IMR-90 (cell line): ENCODE results near the gene RABGAP1. TPM values are rescaled to one million over a fixed set of nuclear protein-coding genes. Genes with fewer than 3 reads are reported as not detected.

ENCODE experiments used
- ATAC-seq: fragments of 200-7000 bp; cut with Tn5 transposase; 2 replicates; pipeline ENCODE4 v1.9.1; 2020; ENCODE audit warnings: low read depth, mild to moderate bottlenecking, moderate library complexity
- BruUV-seq: library from RNA; stranded (reverse); fragments of 400-500 nt; replicated peaks from 2 replicates; lab custom pipeline; 2021; lab: Mats Ljungman, UMichigan
- CTCF ChIA-PET: fragments of 300-600 bp; formaldehyde crosslinking; extraction: SDS; loops from one replicate; lab custom pipeline; 2021; ENCODE audit warnings: antibody characterized with exemption; lab: Yijun Ruan, JAX
- POLR2A ChIA-PET: fragments of 300-600 bp; sonication (Branson Sonifier 250); formaldehyde crosslinking; loops from one replicate; lab custom pipeline; 2022; ENCODE audit warnings: antibody characterized with exemption; ENCODE audit not compliant: unreplicated experiment; lab: Charles Lee
- DNase-seq: peaks from one replicate; pipeline ENCODE4 v3.0.0; 2013
- H2AFZ ChIP-seq: replicated peaks from 2 replicates; pipeline ENCODE3; 2013; ENCODE audit warnings: low read length, mild to moderate bottlenecking; ENCODE audit not compliant: poor library complexity
- H2AK5ac ChIP-seq: 2 replicates; pipeline ENCODE4 v1.6.1; 2013; ENCODE audit warnings: low read depth, low read length, inconsistent platforms
- H2AK9ac ChIP-seq: replicated peaks from 2 replicates; pipeline ENCODE3; 2013; ENCODE audit warnings: mild to moderate bottlenecking, low read depth, low read length, moderate library complexity; ENCODE audit not compliant: poor library complexity
- H2BK120ac ChIP-seq: 2 replicates; pipeline ENCODE4 v1.6.1; 2013; ENCODE audit warnings: low read depth, low read length, inconsistent platforms
- H2BK15ac ChIP-seq: 3 replicates; pipeline ENCODE4 v1.6.1; 2013; ENCODE audit warnings: low read depth, low read length, inconsistent platforms
- H2BK20ac ChIP-seq: 2 replicates; pipeline ENCODE4 v1.6.1; 2013; ENCODE audit warnings: low read depth, mild to moderate bottlenecking, inconsistent platforms, low read length, moderate library complexity
- H2BK5ac ChIP-seq: 2 replicates; pipeline ENCODE4 v1.6.1; 2013; ENCODE audit warnings: mild to moderate bottlenecking, low read depth, low read length, inconsistent platforms; ENCODE audit not compliant: poor library complexity, severe bottlenecking
- H3K14ac ChIP-seq: replicated peaks from 2 replicates; pipeline ENCODE4 v1.6.1; 2013; ENCODE audit warnings: low read depth, low read length, inconsistent platforms
- H3K18ac ChIP-seq: 2 replicates; pipeline ENCODE4 v1.6.1; 2013; ENCODE audit warnings: low read depth, low read length, control low read depth
- H3K23ac ChIP-seq: 2 replicates; pipeline ENCODE4 v1.6.1; 2013; ENCODE audit warnings: low read depth, low read length, inconsistent platforms
- H3K27ac ChIP-seq: 2 replicates; pipeline ENCODE4 v1.5.1; 2013; ENCODE audit warnings: mild to moderate bottlenecking, control low read depth, low read length; ENCODE audit not compliant: insufficient read depth
- H3K27me3 ChIP-seq: 2 replicates; pipeline ENCODE4 v1.6.1; 2013; ENCODE audit warnings: low read length; ENCODE audit not compliant: control insufficient read depth, insufficient read depth
- H3K36me3 ChIP-seq: 2 replicates; pipeline ENCODE4 v1.6.1; 2013; ENCODE audit warnings: low read length, mixed read lengths; ENCODE audit not compliant: control insufficient read depth, insufficient read depth
- H3K4ac ChIP-seq: 2 replicates; pipeline ENCODE4 v1.6.1; 2013; ENCODE audit warnings: low read depth, low read length, inconsistent platforms
- H3K4me1 ChIP-seq: 2 replicates; pipeline ENCODE4 v1.6.1; 2013; ENCODE audit warnings: low read length, mixed read lengths; ENCODE audit not compliant: control insufficient read depth, insufficient read depth
- H3K4me2 ChIP-seq: 2 replicates; pipeline ENCODE4 v1.6.1; 2013; ENCODE audit warnings: low read depth, mild to moderate bottlenecking, control low read depth, low read length, moderate library complexity
- H3K4me3 ChIP-seq: 2 replicates; pipeline ENCODE4 v1.5.1; 2013; ENCODE audit warnings: low read depth, mild to moderate bottlenecking, control low read depth, low read length, moderate library complexity; ENCODE audit not compliant: insufficient read depth
- H3K56ac ChIP-seq: 2 replicates; pipeline ENCODE4 v1.6.1; 2013; ENCODE audit warnings: low read length, inconsistent platforms; ENCODE audit not compliant: insufficient read depth; ENCODE audit errors: extremely low read depth
- H3K79me1 ChIP-seq, 2 experiments: 2 replicates each; pipeline ENCODE4 v1.6.1; 2013; ENCODE audit warnings: low read length in 2 of 2, inconsistent platforms in 1 of 2, low read depth in 1 of 2
- H3K9ac ChIP-seq: 2 replicates; pipeline ENCODE4 v1.6.1; 2013; ENCODE audit warnings: low read depth, low read length, control low read depth
- H3K9me1 ChIP-seq: 2 replicates; pipeline ENCODE4 v1.6.1; 2013; ENCODE audit warnings: low read length, inconsistent platforms; ENCODE audit not compliant: insufficient read depth
- H3K9me3 ChIP-seq: 2 replicates; pipeline ENCODE4 v1.6.1; 2013; ENCODE audit warnings: low read length; ENCODE audit not compliant: control insufficient read depth, insufficient read depth
- H4K20me1 ChIP-seq: 2 replicates; pipeline ENCODE4 v1.6.1; 2013; ENCODE audit warnings: low read length, inconsistent platforms; ENCODE audit not compliant: insufficient read depth
- H4K5ac ChIP-seq: 2 replicates; pipeline ENCODE4 v1.6.1; 2013; ENCODE audit warnings: mild to moderate bottlenecking, low read depth, low read length, control low read depth
- H4K8ac ChIP-seq, 2 experiments: 2 replicates each; pipeline ENCODE4 v1.6.1; 2013; ENCODE audit warnings: low read depth in 2 of 2, low read length in 2 of 2, control low read depth in 1 of 2, inconsistent platforms in 1 of 2
- H4K91ac ChIP-seq: 2 replicates; pipeline ENCODE4 v1.6.1; 2013; ENCODE audit warnings: low read depth, low read length, inconsistent platforms; ENCODE audit not compliant: insufficient read depth
- BHLHE40 ChIP-seq: fragments of 150-350 bp; IDR thresholded peaks from 2 replicates; pipeline ENCODE4 v1.6.1; 2016; ENCODE audit warnings: mild to moderate bottlenecking, low read depth, low read length
- CEBPB ChIP-seq: IDR thresholded peaks from 2 replicates; pipeline ENCODE4 v1.6.1; 2012; ENCODE audit warnings: low read depth, low read length, improper control_type of control experiment
- FOS ChIP-seq: fragments of 150-350 bp; IDR thresholded peaks from 2 replicates; pipeline ENCODE4 v1.6.1; 2016; ENCODE audit warnings: low read depth, low read length
- MAZ ChIP-seq: IDR thresholded peaks from 2 replicates; pipeline ENCODE4 v1.6.1; 2012; ENCODE audit warnings: low read depth, mild to moderate bottlenecking, low read length, improper control_type of control experiment, moderate library complexity, borderline replicate concordance
- NFE2L2 ChIP-seq: fragments of 150-350 bp; IDR thresholded peaks from 2 replicates; pipeline ENCODE4 v1.6.1; 2016; ENCODE audit warnings: low read depth, mild to moderate bottlenecking, low read length
- POLR2A ChIP-seq: IDR thresholded peaks from 2 replicates; pipeline ENCODE4 v1.6.1; 2012; ENCODE audit warnings: mild to moderate bottlenecking, low read depth, low read length
- SMC3 ChIP-seq: fragments of 150-350 bp; IDR thresholded peaks from 2 replicates; pipeline ENCODE4 v1.6.1; 2016; ENCODE audit warnings: low read depth, mild to moderate bottlenecking, antibody characterized with exemption, low read length, moderate library complexity
- WGBS, 2 experiments: methylation state at CpG; one replicate each; pipeline versions ENCODE4 v1.1.5 to v1.1.7; 2013; ENCODE audit warnings: missing lambda C conversion rate in 2 of 2; ENCODE audit not compliant: insufficient read length in 1 of 2; ENCODE audit errors: extremely low coverage in 2 of 2; 5-methylcytosine and 5-hydroxymethylcytosine counted together
- dilution Hi-C: fragments of 300-500 bp; cut with HindIII; formaldehyde crosslinking; loops from one replicate; pipeline ENCODE4 v1.14.3; 2018; ENCODE audit warnings: low sequenced_read_pairs; ENCODE audit not compliant: unreplicated experiment
- in situ Hi-C: fragments of 300-500 bp; cut with MboI; formaldehyde crosslinking; loops from 3 replicates; pipeline ENCODE4 v1.14.3; 2019; ENCODE audit warnings: low sequenced_read_pairs, inconsistent platforms, mixed read lengths
- intact Hi-C: fragments of 100-400 bp; cut with micrococcal nuclease; formaldehyde crosslinking; loops from 2 replicates; pipeline ENCODE4 v1.10.0; 2022
- polyA plus RNA-seq, 3 experiments: library from polyadenylated mRNA; depleted of rRNA; stranded (reverse); fragments of >200 nt; gene quantifications; 2 replicates each; pipeline ENCODE4 v1.2.3, GENCODE V29; 2012; ENCODE audit warnings: low replicate concordance in 1 of 3
- total RNA-seq: library from RNA; depleted of rRNA; stranded (reverse); fragments of >200 nt; gene quantifications from 2 replicates; pipeline ENCODE4 v1.2.3, GENCODE V29; 2012
- TF ChIP-seq, protein P1 (sequence below): conservative IDR thresholded peaks from 2 replicates; pipeline ENCODE4 v1.5.1; 2012; ENCODE audit warnings: mild to moderate bottlenecking, low read depth, low read length, improper control_type of control experiment
- TF ChIP-seq, protein P2 (sequence below): fragments of 150-350 bp; IDR thresholded peaks from 2 replicates; pipeline ENCODE4 v1.6.1; 2017; ENCODE audit warnings: mild to moderate bottlenecking, antibody characterized with exemption, low read length, low read depth

The RABGAP1 gene
- total and polyA plus RNA-seq, 2 of the 4 experiments (the other 2 are of a cell fraction) = 20.0 to 53.9 TPM

DNA sequence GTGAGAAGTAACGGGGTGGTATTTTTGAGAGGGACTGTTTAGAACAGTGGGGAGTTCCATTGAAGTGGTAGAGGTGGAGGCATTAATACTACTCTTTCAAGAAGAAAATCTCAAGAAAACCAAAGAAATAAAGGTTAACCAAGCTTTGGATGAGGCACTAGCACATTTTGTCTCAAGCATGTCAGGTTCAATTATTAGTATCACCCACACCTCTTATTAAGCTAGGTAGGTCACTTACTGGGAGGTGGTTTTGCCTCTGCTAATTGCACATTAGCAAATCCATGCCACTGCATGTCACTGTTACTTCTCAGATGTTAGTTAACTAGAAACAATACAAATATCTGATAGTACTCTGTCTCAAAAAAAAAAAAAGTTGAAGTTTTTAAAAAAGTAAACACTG is 10.2 kb downstream of the RABGAP1 start:
- ChIA-PET CTCF (no interaction called here), POLR2A (no interaction called here)
- 100% methylated on average over 1 of the region's 1 CpG; no CpG with 5 or more reads in 1 of the 2 experiments for WGBS, 2 experiments
- no peak overlapping the region for H2BK5ac ChIP-seq
- H3K79me1 ChIP-seq = peaks cover 29 to 59% of the 10 kb centered on the region in 2 experiments
- no peak overlapping the region for H2BK120ac ChIP-seq
- H3K4me3 ChIP-seq = no peak overlapping the region
- no peak overlapping the region for H3K4ac ChIP-seq
- no peak overlapping the region for H4K8ac ChIP-seq
- no peak overlapping the region for H2AK5ac ChIP-seq
- no peak overlapping the region for H3K27ac ChIP-seq
- dilution Hi-C loops (no loop called here), in situ Hi-C loops (no loop called here), intact Hi-C loops (no loop called here)
- no peak overlapping the region for H3K56ac ChIP-seq
- H3K23ac ChIP-seq = no peak overlapping the region
- no peaks in the 10 kb centered on the region for H3K27me3 ChIP-seq
- no peak overlapping the region for H2AK9ac ChIP-seq
- no peak overlapping the region for H3K4me2 ChIP-seq
- TF ChIP-seq MAZ (no peak), SMC3 (no peak), NFE2L2 (no peak), CEBPB (no peak), FOS (no peak), POLR2A (no peak), BHLHE40 (no peak)
- TF ChIP-seq, protein P1, sequence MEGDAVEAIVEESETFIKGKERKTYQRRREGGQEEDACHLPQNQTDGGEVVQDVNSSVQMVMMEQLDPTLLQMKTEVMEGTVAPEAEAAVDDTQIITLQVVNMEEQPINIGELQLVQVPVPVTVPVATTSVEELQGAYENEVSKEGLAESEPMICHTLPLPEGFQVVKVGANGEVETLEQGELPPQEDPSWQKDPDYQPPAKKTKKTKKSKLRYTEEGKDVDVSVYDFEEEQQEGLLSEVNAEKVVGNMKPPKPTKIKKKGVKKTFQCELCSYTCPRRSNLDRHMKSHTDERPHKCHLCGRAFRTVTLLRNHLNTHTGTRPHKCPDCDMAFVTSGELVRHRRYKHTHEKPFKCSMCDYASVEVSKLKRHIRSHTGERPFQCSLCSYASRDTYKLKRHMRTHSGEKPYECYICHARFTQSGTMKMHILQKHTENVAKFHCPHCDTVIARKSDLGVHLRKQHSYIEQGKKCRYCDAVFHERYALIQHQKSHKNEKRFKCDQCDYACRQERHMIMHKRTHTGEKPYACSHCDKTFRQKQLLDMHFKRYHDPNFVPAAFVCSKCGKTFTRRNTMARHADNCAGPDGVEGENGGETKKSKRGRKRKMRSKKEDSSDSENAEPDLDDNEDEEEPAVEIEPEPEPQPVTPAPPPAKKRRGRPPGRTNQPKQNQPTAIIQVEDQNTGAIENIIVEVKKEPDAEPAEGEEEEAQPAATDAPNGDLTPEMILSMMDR = no peak
- TF ChIP-seq, protein P2, sequence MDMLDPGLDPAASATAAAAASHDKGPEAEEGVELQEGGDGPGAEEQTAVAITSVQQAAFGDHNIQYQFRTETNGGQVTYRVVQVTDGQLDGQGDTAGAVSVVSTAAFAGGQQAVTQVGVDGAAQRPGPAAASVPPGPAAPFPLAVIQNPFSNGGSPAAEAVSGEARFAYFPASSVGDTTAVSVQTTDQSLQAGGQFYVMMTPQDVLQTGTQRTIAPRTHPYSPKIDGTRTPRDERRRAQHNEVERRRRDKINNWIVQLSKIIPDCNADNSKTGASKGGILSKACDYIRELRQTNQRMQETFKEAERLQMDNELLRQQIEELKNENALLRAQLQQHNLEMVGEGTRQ = no peak
- H2AFZ ChIP-seq = no peak overlapping the region
- peaks cover 7% of the 10 kb centered on the region for H3K4me1 ChIP-seq
- no peak for ATAC-seq
- BruUV-seq = no TSS peak
- H3K9me1 ChIP-seq = no peaks in the 10 kb centered on the region
- H3K14ac ChIP-seq = no peak overlapping the region
- no peak overlapping the region for H2BK20ac ChIP-seq
- no peak for DNase-seq
- no peak overlapping the region for H3K18ac ChIP-seq
- peaks cover 34% of the 10 kb centered on the region for H4K20me1 ChIP-seq
- H2BK15ac ChIP-seq = no peak overlapping the region
- H3K9me3 ChIP-seq = no peaks in the 10 kb centered on the region
- H4K5ac ChIP-seq = no peak overlapping the region
- no peak overlapping the region for H3K9ac ChIP-seq
- no peak overlapping the region for H4K91ac ChIP-seq
- H3K36me3 ChIP-seq = peaks cover 2% of the 10 kb centered on the region; the same call in 1 of the 2 replicates
